ENCODE data around the gene CIART.
"Not testable (repeated sequence)": the region's sequence is repeated elsewhere in the genome, so short reads cannot be mapped to it uniquely, and the experiment has no call there.

The CIART gene

GRCh38 chr1:150262388-150263320, 19.7 kb upstream of the CIART start:
- no peak for DNase-seq

DNA sequence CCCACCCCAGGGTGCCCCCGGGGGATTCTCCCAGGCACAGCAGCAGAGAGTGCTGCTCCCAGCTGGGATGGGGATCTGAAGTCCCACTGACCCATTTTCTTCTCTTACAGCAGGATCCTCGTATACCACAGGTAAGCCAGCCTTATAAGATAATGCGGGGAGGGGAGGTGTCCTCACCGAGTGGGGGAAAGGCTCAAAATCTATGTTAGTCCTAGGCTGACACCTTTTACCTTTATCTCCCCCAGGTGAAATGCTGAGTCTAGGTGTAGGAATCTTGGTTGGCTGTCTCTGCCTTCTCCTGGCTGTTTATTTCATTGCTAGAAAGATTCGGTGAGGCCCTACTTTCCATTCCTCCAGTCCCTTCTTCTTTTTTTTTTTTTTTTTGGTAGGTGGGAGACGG, 18.8 kb upstream of the CIART start:
- no peak for DNase-seq

DNA sequence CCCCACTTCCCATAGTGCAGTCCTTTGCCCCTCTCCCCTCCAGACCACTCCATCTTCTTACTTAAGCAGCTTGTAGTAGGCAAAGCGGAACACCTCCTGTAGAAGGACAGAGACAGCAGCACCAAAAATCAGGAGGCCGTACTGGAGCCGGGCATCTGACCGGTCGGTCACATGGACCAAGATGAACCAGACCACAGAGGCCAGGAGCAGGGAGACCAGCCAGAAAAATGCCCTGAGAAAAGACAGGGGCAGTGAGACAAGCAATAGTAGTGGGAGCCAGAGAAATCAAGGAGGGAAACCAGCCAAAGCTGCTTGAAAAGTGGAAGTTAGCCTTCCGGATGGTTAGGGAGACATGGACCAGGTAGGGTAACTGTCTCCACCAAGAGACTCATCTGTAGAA, 14.5 kb upstream of the CIART start:
- DNase-seq, result no peak

GRCh38 chr1:150268340-150268704, 14.0 kb upstream of the CIART start:
- DNase-seq, result peak; percentile 31

- peak; percentile 90 for DNase-seq
Observed at GRCh38 chr1:150268705-150269403, 13.5 kb upstream of the CIART start, which contains the start of gene APH1A. Gene APH1A (minus strand): TSS chr1:150269016. CDS start chr1:150268810, 206 bp downstream.

GRCh38 chr1:150269451-150269850, 12.9 kb upstream of the CIART start:
- DNase-seq, result no peak

GRCh38 chr1:150271291-150271959, 10.9 kb upstream of the CIART start:
- DNase-seq, result no peak

- no peak for DNase-seq
Observed at GRCh38 chr1:150273311-150273710, 9.0 kb upstream of the CIART start.

DNA sequence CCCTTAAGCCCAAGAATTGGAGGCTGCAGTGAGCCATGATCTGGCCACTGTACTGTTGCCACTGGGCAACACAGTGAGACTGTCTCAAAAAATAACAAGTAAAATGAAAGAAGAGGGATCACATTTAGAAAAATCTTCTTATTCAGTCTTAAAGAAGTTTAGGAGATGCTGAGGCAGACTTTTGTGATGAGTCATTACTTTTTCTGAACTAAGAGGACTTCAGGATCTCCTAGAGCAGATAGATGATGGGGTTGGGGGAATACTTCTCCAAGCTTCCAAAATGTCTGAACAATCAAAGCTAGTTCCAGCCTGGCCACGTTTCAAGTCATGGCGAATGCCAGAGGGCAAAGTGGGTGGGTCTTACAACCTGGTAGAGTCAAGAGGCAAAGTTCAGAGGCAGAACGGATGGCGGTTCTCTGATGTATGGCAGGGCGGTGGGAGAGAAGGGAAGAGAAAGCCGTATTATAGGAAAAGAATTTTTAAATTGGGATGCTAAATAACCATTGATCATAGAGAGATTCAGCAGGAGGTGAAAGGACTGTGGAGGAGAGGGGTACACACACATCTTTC, 2.1 kb upstream of the CIART start:
- DNase-seq, result no peak

- peak; percentile 66 for DNase-seq
Observed at GRCh38 chr1:150281221-150281757, 1.1 kb upstream of the CIART start.

DNA sequence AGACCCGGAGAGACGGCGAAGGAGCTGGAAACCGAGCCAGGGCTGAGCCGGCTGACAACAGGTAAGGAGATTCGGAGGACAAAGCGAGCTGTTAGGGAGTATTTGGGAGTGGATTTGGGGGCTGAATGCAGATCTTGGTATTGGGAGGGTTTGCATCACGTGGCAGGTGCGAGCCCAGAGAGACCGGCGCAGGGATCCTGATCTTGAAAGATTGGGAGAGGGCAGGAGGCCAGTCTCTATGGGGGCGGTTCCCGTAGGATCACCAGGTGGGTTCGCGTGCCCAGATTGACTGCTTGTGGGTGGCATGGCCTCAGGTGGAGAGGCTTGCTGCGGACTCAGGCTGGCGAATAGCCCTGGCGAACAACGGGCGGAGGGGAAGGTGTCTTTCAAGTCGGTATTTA, 204 bp downstream of the CIART start:
- DNase-seq, result no peak

GRCh38 chr1:150283260-150283659, 906 bp downstream of the CIART start:
- no peak for DNase-seq

DNA sequence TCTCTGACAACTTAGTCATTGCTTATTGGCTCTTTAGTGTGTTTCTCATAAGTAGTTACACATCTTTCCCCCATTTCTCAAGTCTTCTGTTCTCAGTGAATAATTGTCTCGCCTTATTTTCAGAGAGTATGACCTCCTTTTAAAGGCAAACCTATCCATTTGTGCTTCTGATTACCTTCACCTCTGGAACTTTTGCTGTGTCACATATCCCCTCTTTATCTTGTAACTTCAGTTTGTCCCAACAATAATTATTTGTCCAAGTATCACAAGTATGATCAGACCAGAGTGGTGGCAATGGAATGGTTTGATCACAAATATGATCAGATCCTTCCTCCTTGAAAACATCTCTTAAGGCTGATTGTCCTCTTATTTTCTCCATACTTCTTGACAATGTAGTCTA, 6.0 kb downstream of the CIART start:
- DNase-seq, result no peak

DNA sequence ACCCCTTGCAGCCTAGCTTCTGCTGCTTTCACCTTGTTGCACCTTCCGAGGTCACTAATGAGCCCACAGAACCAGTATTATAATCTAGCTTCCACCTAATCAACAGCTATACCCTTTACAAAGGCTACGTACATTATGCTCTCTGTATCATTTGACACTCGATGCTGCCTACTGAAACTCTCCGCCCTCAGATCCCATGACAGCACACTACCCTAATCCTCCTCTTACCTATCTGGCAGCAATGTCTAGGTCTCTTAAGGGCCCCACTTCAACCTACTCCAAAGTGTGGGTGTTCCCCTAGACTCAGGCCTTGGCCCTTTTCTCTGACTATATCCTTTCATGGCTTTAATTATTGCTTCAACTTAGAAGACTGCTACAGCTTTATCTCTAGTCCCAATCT, 6.5 kb downstream of the CIART start:
- no peak for DNase-seq

DNA sequence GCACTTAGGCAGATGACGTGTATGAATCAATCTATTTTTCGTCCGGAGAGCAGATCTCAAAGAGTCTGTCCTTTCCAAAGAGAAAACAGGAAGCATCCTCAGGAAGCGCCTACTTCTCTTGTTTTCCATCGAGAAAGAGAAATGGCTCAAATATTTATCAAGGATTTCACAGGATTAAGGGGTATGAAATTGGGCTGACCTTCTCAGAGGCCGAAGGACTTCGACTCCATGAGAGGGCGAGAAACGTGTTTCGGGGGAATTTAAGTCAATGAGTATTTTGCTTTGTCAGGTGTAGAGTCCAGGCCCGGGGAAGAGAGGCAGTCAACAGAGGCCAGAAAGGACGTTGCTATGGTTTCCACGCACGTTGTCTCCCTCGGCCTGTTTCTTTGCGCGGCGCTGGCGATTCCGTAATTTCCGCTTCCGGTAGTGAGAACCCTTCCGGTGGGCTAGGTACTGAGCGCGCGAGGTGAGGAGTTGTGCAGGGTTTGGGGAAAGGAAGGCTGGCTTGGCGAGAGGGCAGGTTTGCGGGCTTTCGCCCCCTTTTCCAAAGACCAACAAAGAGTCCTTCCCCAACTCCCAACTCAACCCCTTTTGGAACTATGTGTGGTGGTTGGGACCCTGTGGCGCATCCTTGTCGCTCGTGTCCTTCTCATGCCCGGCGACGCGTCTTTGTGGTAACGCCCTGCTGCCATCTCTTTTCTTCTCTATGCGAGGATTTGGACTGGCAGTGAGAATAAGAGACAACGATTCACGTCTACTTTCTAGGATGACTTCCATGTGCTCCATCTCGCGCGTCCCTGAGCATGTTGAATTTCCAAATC, 11.3 kb downstream of the CIART start, which contains the start of gene MRPS21:
MRPS21 (plus strand) TSS at position 429 of the 821 bp plus-strand sequence. CDS start 506 bp downstream, outside the sequence.
- DNase-seq, result peak; percentile 80

GRCh38 chr1:150295476-150295875, 13.1 kb downstream of the CIART start:
- no peak for DNase-seq

DNA sequence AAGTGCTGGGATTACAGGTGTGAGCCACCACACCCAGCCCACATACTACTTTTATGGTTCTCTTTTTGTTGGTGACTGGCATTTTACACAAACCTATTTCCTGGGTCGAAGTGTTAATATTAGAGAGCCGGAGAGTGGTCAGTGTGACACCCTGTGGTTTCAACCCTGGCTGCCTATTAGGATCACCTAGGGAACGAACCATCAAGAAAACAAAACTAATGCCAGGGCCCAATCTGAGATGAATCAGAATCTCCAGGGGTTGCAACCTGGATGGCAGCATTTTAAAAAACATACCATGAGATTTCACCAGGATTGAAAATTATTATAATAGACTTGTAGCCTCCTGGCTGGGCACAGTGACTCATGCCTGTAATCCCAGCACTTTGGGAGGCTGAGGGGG, 17.4 kb downstream of the CIART start:
- no peak for DNase-seq

DNA sequence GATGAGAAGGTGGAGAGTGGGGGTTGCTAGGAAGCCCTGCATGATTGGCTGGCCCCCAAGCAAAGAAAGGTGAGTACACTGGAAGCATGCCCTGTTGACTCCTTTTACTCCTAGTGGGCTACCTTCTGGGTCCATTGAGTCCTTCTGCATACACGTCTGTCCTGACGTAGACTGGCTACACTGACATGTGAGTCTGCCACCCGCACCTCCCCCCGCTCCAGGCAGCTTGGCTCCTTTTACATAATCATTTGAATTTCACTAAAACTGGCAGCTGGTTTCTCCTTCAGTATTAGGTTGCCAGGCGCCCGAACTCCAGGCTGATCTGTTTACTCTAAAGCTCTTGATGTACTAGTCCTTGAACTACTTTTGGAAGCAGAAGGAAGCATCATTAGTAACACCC, 20.0 kb downstream of the CIART start:
- no peak for DNase-seq

- no peak for DNase-seq
Observed at GRCh38 chr1:150302902-150303301, 20.5 kb downstream of the CIART start.

- DNase-seq, result not testable (repeated sequence)
Observed at GRCh38 chr1:150308585-150308984, 26.2 kb downstream of the CIART start.

DNA sequence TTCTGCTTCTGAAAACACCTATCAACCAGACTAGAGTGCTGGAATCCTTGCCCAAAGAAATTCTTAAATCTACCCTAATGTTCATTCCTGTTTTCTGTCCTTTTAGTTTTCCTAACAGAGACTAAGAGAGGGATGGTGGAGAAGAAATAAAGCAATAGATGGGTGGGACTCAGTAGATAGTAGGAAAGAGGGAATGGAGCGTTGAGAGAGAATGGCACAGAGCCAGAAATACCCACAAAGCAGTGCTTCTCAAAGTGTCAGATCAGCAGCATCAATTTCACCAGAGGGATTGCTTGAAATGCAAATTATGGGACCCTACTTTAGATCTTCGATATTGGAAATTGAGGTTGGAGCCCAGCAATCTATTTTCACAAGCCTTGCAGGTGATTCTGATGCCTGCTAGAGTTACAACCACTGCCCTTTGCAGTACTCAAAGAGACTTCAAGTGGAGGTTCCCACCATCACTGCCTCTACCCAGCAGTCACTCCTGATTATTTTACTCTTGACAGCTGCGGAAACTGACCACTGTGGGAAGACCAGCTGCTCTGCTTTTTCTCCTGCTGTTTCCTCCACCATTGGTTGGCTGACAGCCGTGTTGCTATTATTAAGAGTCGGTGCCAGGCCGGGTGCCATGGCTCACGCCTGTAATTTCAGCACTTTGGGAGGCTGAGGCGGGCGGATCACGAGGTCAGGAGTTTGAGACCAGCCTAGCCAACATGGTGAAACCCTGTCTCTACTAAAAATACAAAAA, 27.6 kb downstream of the CIART start:
- DNase-seq, result no peak

All from activated CD8-positive, alpha-beta memory T cell treated with anti-CD3 and anti-CD28 coated beads, Interleukin-2, amount 50 U/mL, for 4 hours (primary cell).